ENCODE data around the gene ZDHHC14.

The ZDHHC14 gene

DNA sequence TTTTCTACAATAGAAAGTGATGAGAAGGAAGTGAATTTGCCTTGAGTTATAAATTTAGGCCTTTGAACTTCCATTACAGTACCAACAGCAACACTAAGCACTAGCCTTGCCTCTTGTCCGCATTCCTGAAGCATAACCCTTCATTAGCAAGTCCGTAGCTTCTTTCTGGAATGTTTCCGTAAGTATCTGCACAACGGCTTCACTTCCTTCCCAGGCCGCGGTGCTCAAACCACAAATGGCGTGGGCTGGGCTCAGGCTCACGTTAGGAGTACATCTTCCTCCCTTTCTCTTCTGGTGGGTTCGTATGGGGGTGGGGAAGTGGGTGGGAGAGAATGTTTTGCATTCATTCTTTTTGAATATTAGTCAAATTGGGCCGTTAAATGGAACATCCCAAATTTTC lies 248.2 kb downstream of the ZDHHC14 start:
- ChIA-PET POLR2A (no interaction called here), CTCF (interaction anchor here (1.3 kb wide), 1 partner anchor 314 kb away, joined by 4 read pairs; no protein-coding TSS in a partner anchor)
- TF ChIP-seq, protein P1, sequence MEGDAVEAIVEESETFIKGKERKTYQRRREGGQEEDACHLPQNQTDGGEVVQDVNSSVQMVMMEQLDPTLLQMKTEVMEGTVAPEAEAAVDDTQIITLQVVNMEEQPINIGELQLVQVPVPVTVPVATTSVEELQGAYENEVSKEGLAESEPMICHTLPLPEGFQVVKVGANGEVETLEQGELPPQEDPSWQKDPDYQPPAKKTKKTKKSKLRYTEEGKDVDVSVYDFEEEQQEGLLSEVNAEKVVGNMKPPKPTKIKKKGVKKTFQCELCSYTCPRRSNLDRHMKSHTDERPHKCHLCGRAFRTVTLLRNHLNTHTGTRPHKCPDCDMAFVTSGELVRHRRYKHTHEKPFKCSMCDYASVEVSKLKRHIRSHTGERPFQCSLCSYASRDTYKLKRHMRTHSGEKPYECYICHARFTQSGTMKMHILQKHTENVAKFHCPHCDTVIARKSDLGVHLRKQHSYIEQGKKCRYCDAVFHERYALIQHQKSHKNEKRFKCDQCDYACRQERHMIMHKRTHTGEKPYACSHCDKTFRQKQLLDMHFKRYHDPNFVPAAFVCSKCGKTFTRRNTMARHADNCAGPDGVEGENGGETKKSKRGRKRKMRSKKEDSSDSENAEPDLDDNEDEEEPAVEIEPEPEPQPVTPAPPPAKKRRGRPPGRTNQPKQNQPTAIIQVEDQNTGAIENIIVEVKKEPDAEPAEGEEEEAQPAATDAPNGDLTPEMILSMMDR (IDR thresholded peaks at IDR 0.05; ENCODE audit: insufficient read depth, low read length, missing control alignments) = no peak
- DNase-seq (ENCODE audit: low read depth, low spot score) = peak; percentile 54
- no peak overlapping the region for H3K4me3 ChIP-seq (ENCODE audit: low read depth, low read length)

- ChIA-PET CTCF (interaction anchor here (1.3 kb wide), 2 partner anchors 36 to 316 kb away, joined by 3 to 4 read pairs; no protein-coding TSS in a partner anchor), POLR2A (no interaction called here)
- DNase-seq (ENCODE audit: low read depth, low spot score) = no peak
- no peak overlapping the region for H3K4me3 ChIP-seq (ENCODE audit: low read depth, low read length)
- TF ChIP-seq, protein P1 (IDR thresholded peaks at IDR 0.05; ENCODE audit: insufficient read depth, low read length, missing control alignments) = no peak
Observed at GRCh38 chr6:157630463-157631080, 249.6 kb downstream of the ZDHHC14 start.

- no peak overlapping the region for H3K4me3 ChIP-seq (ENCODE audit: low read depth, low read length)
- ChIA-PET POLR2A (no interaction called here), CTCF (interaction anchor here (1.3 kb wide), 1 partner anchor 35 kb away, joined by 3 read pairs; no protein-coding TSS in a partner anchor)
- TF ChIP-seq, protein P1 (IDR thresholded peaks at IDR 0.05; ENCODE audit: insufficient read depth, low read length, missing control alignments) = no peak
- no peak for DNase-seq (ENCODE audit: low read depth, low spot score)
Observed at GRCh38 chr6:157631412-157631811, 250.4 kb downstream of the ZDHHC14 start.

GRCh38 chr6:157631838-157632614 lies 251.0 kb downstream of the ZDHHC14 start:
- CTCF ChIA-PET = interaction anchor here (0.9 to 1.4 kb wide), 4 partner anchors 10 to 317 kb away, joined by 3 to 4 read pairs (median 3); no protein-coding TSS in a partner anchor
- TF ChIP-seq, protein P1 (IDR thresholded peaks at IDR 0.05; ENCODE audit: insufficient read depth, low read length, missing control alignments) = no peak
- DNase-seq (ENCODE audit: low read depth, low spot score) = no peak
- POLR2A ChIA-PET = no interaction called here
- no peak overlapping the region for H3K4me3 ChIP-seq (ENCODE audit: low read depth, low read length)

DNA sequence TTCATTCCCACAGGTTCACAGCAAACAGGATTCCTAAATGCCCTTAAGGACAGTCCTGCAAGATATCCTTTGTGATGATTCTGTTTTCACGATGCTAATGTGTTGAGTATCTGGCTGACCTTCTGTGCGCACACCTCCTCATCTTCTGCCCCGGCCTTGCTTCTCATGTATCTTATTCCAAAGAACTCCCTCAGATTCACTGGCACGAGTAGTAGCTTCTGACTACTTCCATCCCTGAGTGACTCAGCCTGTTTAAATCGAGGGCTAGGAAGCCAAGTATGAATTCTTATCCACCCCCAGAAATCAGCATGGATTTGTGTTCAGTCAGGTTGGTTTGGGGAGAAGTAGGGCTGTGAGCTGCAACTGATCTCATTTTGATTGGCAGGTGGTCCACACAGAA lies 251.8 kb downstream of the ZDHHC14 start:
- POLR2A ChIA-PET = no interaction called here
- CTCF ChIA-PET = interaction anchor here (0.9 to 1.4 kb wide), 3 partner anchors 9 to 318 kb away, joined by 3 to 4 read pairs (median 3); no protein-coding TSS in a partner anchor
- TF ChIP-seq, protein P1 (IDR thresholded peaks at IDR 0.05; ENCODE audit: insufficient read depth, low read length, missing control alignments) = no peak
- no peak for DNase-seq (ENCODE audit: low read depth, low spot score)
- no peak overlapping the region for H3K4me3 ChIP-seq (ENCODE audit: low read depth, low read length)

GRCh38 chr6:157634546-157634945 lies 253.6 kb downstream of the ZDHHC14 start:
- no peak for DNase-seq (ENCODE audit: low read depth, low spot score)
- H3K4me3 ChIP-seq (ENCODE audit: low read depth, low read length) = no peak overlapping the region
- ChIA-PET CTCF (interaction anchor here (0.9 to 1.6 kb wide), 4 partner anchors 8 to 241 kb away, joined by 3 to 4 read pairs (median 3); no protein-coding TSS in a partner anchor), POLR2A (no interaction called here)
- TF ChIP-seq, protein P1 (IDR thresholded peaks at IDR 0.05; ENCODE audit: insufficient read depth, low read length, missing control alignments) = no peak

Data from AG04449 (cell line).